Measurements from ENCODE around the gene TBC1D5.

TBC1D5 gene

GRCh38 chr3:17258823-17259436 lies 483.5 kb downstream of the TBC1D5 start:
- TF ChIP-seq GATA2 (IDR thresholded peaks at IDR 0.05; ENCODE audit: low read depth, low read length) (no peak), GATA3 (IDR thresholded peaks at IDR 0.05; ENCODE audit: low read depth, low read length) (no peak)

GRCh38 chr3:17257269-17257668 lies 485.2 kb downstream of the TBC1D5 start:
- TF ChIP-seq GATA2 (IDR thresholded peaks at IDR 0.05; ENCODE audit: low read depth, low read length) (no peak), GATA3 (IDR thresholded peaks at IDR 0.05; ENCODE audit: low read depth, low read length) (no peak)

GRCh38 chr3:17243621-17244020 lies 498.8 kb downstream of the TBC1D5 start:
- TF ChIP-seq GATA3 (IDR thresholded peaks at IDR 0.05; ENCODE audit: low read depth, low read length) (no peak), GATA2 (IDR thresholded peaks at IDR 0.05; ENCODE audit: low read depth, low read length) (no peak)

DNA sequence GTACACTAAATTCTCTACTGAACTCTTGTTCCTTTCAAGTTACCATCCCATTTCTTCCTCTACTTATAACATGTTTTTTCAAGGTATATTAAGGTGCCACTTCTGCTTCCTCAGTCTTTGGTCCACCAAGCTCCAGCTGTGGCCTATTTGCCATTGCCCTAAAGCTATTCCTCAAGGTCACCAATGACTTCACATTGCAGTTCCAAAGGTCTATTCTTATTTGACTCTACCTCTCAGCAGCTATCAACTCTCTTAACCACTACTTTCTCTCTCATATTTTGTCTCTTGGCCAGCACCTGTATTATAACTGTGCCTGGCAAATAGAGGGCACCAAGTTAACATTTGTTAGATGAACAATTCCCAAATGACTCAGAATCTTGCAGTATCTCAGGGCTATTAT lies 503.0 kb downstream of the TBC1D5 start:
- TF ChIP-seq GATA2 (IDR thresholded peaks at IDR 0.05; ENCODE audit: low read depth, low read length) (no peak), GATA3 (IDR thresholded peaks at IDR 0.05; ENCODE audit: low read depth, low read length) (no peak)

GRCh38 chr3:17238023-17238422 lies 504.4 kb downstream of the TBC1D5 start:
- TF ChIP-seq GATA2 (IDR thresholded peaks at IDR 0.05; ENCODE audit: low read depth, low read length): no peak
- no peak for TF ChIP-seq GATA3 (IDR thresholded peaks at IDR 0.05; ENCODE audit: low read depth, low read length)

DNA sequence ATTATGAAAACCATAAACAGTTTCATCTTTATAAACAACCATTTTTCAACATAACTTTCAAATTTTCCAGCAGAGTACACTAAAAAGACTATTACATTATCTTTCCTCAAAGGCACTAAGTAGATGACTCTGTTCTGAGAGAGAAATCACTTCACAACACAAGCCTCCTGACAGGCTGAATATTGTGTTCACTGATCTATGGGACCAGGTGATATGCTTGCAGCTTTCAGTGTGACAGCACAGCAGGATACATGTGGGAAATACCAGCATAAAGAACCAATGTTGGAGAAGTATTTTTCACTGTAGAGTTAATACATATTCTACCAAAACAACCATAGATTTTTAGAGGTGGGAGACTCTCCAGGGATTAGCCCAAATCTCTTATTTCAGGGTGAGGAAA lies 507.1 kb downstream of the TBC1D5 start:
- TF ChIP-seq GATA3 (IDR thresholded peaks at IDR 0.05; ENCODE audit: low read depth, low read length) (no peak), GATA2 (IDR thresholded peaks at IDR 0.05; ENCODE audit: low read depth, low read length) (no peak)

- TF ChIP-seq GATA3 (IDR thresholded peaks at IDR 0.05; ENCODE audit: low read depth, low read length) (no peak), GATA2 (IDR thresholded peaks at IDR 0.05; ENCODE audit: low read depth, low read length) (no peak)
Measured at GRCh38 chr3:17234382-17234781, 508.0 kb downstream of the TBC1D5 start.

- TF ChIP-seq GATA2 (IDR thresholded peaks at IDR 0.05; ENCODE audit: low read depth, low read length) (no peak), GATA3 (IDR thresholded peaks at IDR 0.05; ENCODE audit: low read depth, low read length) (no peak)
Measured at GRCh38 chr3:17233398-17233800, 509.0 kb downstream of the TBC1D5 start.

- TF ChIP-seq GATA3 (IDR thresholded peaks at IDR 0.05; ENCODE audit: low read depth, low read length) (no peak), GATA2 (IDR thresholded peaks at IDR 0.05; ENCODE audit: low read depth, low read length) (no peak)
Measured at GRCh38 chr3:17232442-17232841, 510.0 kb downstream of the TBC1D5 start.

- TF ChIP-seq GATA2 (IDR thresholded peaks at IDR 0.05; ENCODE audit: low read depth, low read length) (no peak), GATA3 (IDR thresholded peaks at IDR 0.05; ENCODE audit: low read depth, low read length) (no peak)
Measured at GRCh38 chr3:17231537-17232261, 510.7 kb downstream of the TBC1D5 start.

DNA sequence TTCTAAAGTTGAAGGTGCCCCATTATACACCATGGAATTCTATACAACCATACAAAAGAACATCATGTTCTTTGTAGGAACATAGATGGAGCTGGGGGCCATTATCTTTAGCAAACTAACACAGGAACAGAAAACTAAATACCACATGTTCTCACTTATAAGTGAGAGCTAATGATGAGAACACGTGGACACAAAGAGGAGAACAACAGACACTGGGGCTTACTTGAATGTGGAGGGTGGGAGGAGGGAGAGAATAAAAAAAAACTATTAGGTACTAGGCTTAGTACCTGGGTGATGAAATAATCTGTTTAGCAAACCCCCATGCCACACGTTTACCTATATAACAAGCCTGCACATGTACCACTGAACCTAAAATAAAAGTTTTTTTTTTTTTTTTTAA lies 515.0 kb downstream of the TBC1D5 start:
- TF ChIP-seq GATA3 (IDR thresholded peaks at IDR 0.05; ENCODE audit: low read depth, low read length) (no peak), GATA2 (IDR thresholded peaks at IDR 0.05; ENCODE audit: low read depth, low read length) (no peak)

DNA sequence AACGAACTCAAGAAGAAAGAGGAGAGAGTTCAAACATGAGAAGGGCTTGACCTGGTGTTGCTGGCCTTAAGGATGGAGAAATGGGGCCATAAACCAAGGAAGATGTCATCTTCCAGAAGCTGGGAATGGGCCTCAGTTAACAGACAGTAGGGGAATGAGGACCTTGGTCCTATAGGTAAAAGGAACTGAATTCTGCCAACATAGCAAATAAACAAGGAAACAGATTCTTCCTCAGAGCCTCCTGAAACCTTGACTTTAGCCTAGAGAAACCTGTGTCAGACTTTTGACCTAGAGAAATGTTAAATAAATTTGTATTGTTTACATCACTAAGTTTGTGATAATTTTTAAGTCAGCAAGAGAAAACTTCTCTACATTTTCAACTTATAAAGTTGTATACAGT lies 520.9 kb downstream of the TBC1D5 start:
- TF ChIP-seq GATA2 (IDR thresholded peaks at IDR 0.05; ENCODE audit: low read depth, low read length) (no peak), GATA3 (IDR thresholded peaks at IDR 0.05; ENCODE audit: low read depth, low read length) (no peak)

DNA sequence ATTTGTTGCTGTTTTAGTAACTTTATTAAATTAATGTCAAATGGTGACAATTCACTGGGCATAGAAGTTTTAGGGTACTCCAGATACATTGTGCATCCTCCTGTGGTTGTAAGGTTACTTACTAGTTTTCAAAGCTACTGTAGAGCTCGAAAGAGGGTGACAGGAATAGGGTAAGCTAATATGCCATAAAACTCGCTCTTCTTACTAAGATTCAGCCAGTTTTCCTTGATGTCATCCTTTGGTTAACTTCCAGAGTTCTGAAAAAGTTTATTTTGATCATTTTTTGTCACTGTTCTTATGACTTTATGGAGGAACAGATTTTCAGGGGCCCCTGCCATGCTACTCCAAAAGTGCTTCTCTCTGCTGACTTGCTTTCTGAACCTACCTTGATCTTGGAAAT lies 522.8 kb downstream of the TBC1D5 start:
- TF ChIP-seq GATA3 (IDR thresholded peaks at IDR 0.05; ENCODE audit: low read depth, low read length): no peak
- no peak for TF ChIP-seq GATA2 (IDR thresholded peaks at IDR 0.05; ENCODE audit: low read depth, low read length)

DNA sequence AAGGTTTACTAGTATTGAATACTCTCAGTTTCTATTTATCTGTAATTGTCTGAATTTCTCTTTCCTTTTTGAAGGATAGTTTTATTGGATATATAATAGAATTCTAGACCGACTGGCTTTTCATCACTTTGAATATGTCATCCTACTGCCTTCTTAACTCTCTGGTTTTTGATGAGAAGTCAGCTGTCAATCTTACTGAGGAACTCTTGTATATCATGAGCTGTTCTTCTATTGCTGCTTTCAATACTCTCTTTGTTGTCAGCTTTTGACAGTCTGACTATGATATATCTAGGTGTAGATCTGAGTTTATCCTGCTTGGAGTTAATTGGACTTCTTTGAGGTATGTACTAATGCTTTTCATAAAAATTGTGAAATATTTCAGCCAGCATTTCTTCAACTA lies 523.8 kb downstream of the TBC1D5 start:
- TF ChIP-seq GATA2 (IDR thresholded peaks at IDR 0.05; ENCODE audit: low read depth, low read length) (no peak), GATA3 (IDR thresholded peaks at IDR 0.05; ENCODE audit: low read depth, low read length) (no peak)

- TF ChIP-seq GATA2 (IDR thresholded peaks at IDR 0.05; ENCODE audit: low read depth, low read length) (no peak), GATA3 (IDR thresholded peaks at IDR 0.05; ENCODE audit: low read depth, low read length) (no peak)
Measured at GRCh38 chr3:17217588-17217987, 524.8 kb downstream of the TBC1D5 start.
